IMR-90 (cell line): ENCODE data around the gene MAP1LC3B. TPM values are rescaled to one million over a fixed set of nuclear protein-coding genes. Genes with fewer than 3 reads are reported as not detected.

Experiments
- ATAC-seq: fragments of 200-7000 bp; cut with Tn5 transposase; 2 replicates; pipeline ENCODE4 v1.9.1; 2020; ENCODE audit warnings: low read depth, mild to moderate bottlenecking, moderate library complexity
- BruUV-seq: library from RNA; stranded (reverse); fragments of 400-500 nt; replicated peaks from 2 replicates; lab custom pipeline; 2021; lab: Mats Ljungman, UMichigan
- CTCF ChIA-PET: fragments of 300-600 bp; formaldehyde crosslinking; extraction: SDS; loops from one replicate; lab custom pipeline; 2021; ENCODE audit warnings: antibody characterized with exemption; lab: Yijun Ruan, JAX
- POLR2A ChIA-PET: fragments of 300-600 bp; sonication (Branson Sonifier 250); formaldehyde crosslinking; loops from one replicate; lab custom pipeline; 2022; ENCODE audit warnings: antibody characterized with exemption; ENCODE audit not compliant: unreplicated experiment; lab: Charles Lee
- DNase-seq: peaks from one replicate; pipeline ENCODE4 v3.0.0; 2013
- H2AFZ ChIP-seq: replicated peaks from 2 replicates; pipeline ENCODE3; 2013; ENCODE audit warnings: low read length, mild to moderate bottlenecking; ENCODE audit not compliant: poor library complexity
- H2AK5ac ChIP-seq: 2 replicates; pipeline ENCODE4 v1.6.1; 2013; ENCODE audit warnings: low read depth, low read length, inconsistent platforms
- H2AK9ac ChIP-seq: replicated peaks from 2 replicates; pipeline ENCODE3; 2013; ENCODE audit warnings: mild to moderate bottlenecking, low read depth, low read length, moderate library complexity; ENCODE audit not compliant: poor library complexity
- H2BK120ac ChIP-seq: 2 replicates; pipeline ENCODE4 v1.6.1; 2013; ENCODE audit warnings: low read depth, low read length, inconsistent platforms
- H2BK15ac ChIP-seq: 3 replicates; pipeline ENCODE4 v1.6.1; 2013; ENCODE audit warnings: low read depth, low read length, inconsistent platforms
- H2BK20ac ChIP-seq: 2 replicates; pipeline ENCODE4 v1.6.1; 2013; ENCODE audit warnings: low read depth, mild to moderate bottlenecking, inconsistent platforms, low read length, moderate library complexity
- H2BK5ac ChIP-seq: 2 replicates; pipeline ENCODE4 v1.6.1; 2013; ENCODE audit warnings: mild to moderate bottlenecking, low read depth, low read length, inconsistent platforms; ENCODE audit not compliant: poor library complexity, severe bottlenecking
- H3K14ac ChIP-seq: replicated peaks from 2 replicates; pipeline ENCODE4 v1.6.1; 2013; ENCODE audit warnings: low read depth, low read length, inconsistent platforms
- H3K18ac ChIP-seq: 2 replicates; pipeline ENCODE4 v1.6.1; 2013; ENCODE audit warnings: low read depth, low read length, control low read depth
- H3K23ac ChIP-seq: 2 replicates; pipeline ENCODE4 v1.6.1; 2013; ENCODE audit warnings: low read depth, low read length, inconsistent platforms
- H3K27ac ChIP-seq: 2 replicates; pipeline ENCODE4 v1.5.1; 2013; ENCODE audit warnings: mild to moderate bottlenecking, control low read depth, low read length; ENCODE audit not compliant: insufficient read depth
- H3K27me3 ChIP-seq: 2 replicates; pipeline ENCODE4 v1.6.1; 2013; ENCODE audit warnings: low read length; ENCODE audit not compliant: control insufficient read depth, insufficient read depth
- H3K36me3 ChIP-seq: 2 replicates; pipeline ENCODE4 v1.6.1; 2013; ENCODE audit warnings: low read length, mixed read lengths; ENCODE audit not compliant: control insufficient read depth, insufficient read depth
- H3K4ac ChIP-seq: 2 replicates; pipeline ENCODE4 v1.6.1; 2013; ENCODE audit warnings: low read depth, low read length, inconsistent platforms
- H3K4me1 ChIP-seq: 2 replicates; pipeline ENCODE4 v1.6.1; 2013; ENCODE audit warnings: low read length, mixed read lengths; ENCODE audit not compliant: control insufficient read depth, insufficient read depth
- H3K4me2 ChIP-seq: 2 replicates; pipeline ENCODE4 v1.6.1; 2013; ENCODE audit warnings: low read depth, mild to moderate bottlenecking, control low read depth, low read length, moderate library complexity
- H3K4me3 ChIP-seq: 2 replicates; pipeline ENCODE4 v1.5.1; 2013; ENCODE audit warnings: low read depth, mild to moderate bottlenecking, control low read depth, low read length, moderate library complexity; ENCODE audit not compliant: insufficient read depth
- H3K56ac ChIP-seq: 2 replicates; pipeline ENCODE4 v1.6.1; 2013; ENCODE audit warnings: low read length, inconsistent platforms; ENCODE audit not compliant: insufficient read depth; ENCODE audit errors: extremely low read depth
- H3K79me1 ChIP-seq, 2 experiments: 2 replicates each; pipeline ENCODE4 v1.6.1; 2013; ENCODE audit warnings: low read length in 2 of 2, inconsistent platforms in 1 of 2, low read depth in 1 of 2
- H3K9ac ChIP-seq: 2 replicates; pipeline ENCODE4 v1.6.1; 2013; ENCODE audit warnings: low read depth, low read length, control low read depth
- H3K9me1 ChIP-seq: 2 replicates; pipeline ENCODE4 v1.6.1; 2013; ENCODE audit warnings: low read length, inconsistent platforms; ENCODE audit not compliant: insufficient read depth
- H3K9me3 ChIP-seq: 2 replicates; pipeline ENCODE4 v1.6.1; 2013; ENCODE audit warnings: low read length; ENCODE audit not compliant: control insufficient read depth, insufficient read depth
- H4K20me1 ChIP-seq: 2 replicates; pipeline ENCODE4 v1.6.1; 2013; ENCODE audit warnings: low read length, inconsistent platforms; ENCODE audit not compliant: insufficient read depth
- H4K5ac ChIP-seq: 2 replicates; pipeline ENCODE4 v1.6.1; 2013; ENCODE audit warnings: mild to moderate bottlenecking, low read depth, low read length, control low read depth
- H4K8ac ChIP-seq, 2 experiments: 2 replicates each; pipeline ENCODE4 v1.6.1; 2013; ENCODE audit warnings: low read depth in 2 of 2, low read length in 2 of 2, control low read depth in 1 of 2, inconsistent platforms in 1 of 2
- H4K91ac ChIP-seq: 2 replicates; pipeline ENCODE4 v1.6.1; 2013; ENCODE audit warnings: low read depth, low read length, inconsistent platforms; ENCODE audit not compliant: insufficient read depth
- BHLHE40 ChIP-seq: fragments of 150-350 bp; IDR thresholded peaks from 2 replicates; pipeline ENCODE4 v1.6.1; 2016; ENCODE audit warnings: mild to moderate bottlenecking, low read depth, low read length
- CHD1 ChIP-seq: IDR thresholded peaks from 2 replicates; pipeline ENCODE4 v1.6.1; 2012; ENCODE audit warnings: low read depth, low read length, improper control_type of control experiment
- ELK1 ChIP-seq: fragments of 150-350 bp; IDR thresholded peaks from 2 replicates; pipeline ENCODE4 v1.6.1; 2016; ENCODE audit warnings: low read depth, mild to moderate bottlenecking, low read length, moderate library complexity, borderline replicate concordance
- MAFK ChIP-seq: IDR thresholded peaks from 2 replicates; pipeline ENCODE4 v1.6.1; 2012; ENCODE audit warnings: low read depth, low read length, improper control_type of control experiment
- MAZ ChIP-seq: IDR thresholded peaks from 2 replicates; pipeline ENCODE4 v1.6.1; 2012; ENCODE audit warnings: low read depth, mild to moderate bottlenecking, low read length, improper control_type of control experiment, moderate library complexity, borderline replicate concordance
- MXI1 ChIP-seq: IDR thresholded peaks from 2 replicates; pipeline ENCODE4 v1.6.1; 2012; ENCODE audit warnings: low read depth, mild to moderate bottlenecking, low read length, moderate library complexity, borderline replicate concordance
- NFE2L2 ChIP-seq: fragments of 150-350 bp; IDR thresholded peaks from 2 replicates; pipeline ENCODE4 v1.6.1; 2016; ENCODE audit warnings: low read depth, mild to moderate bottlenecking, low read length
- POLR2A ChIP-seq: IDR thresholded peaks from 2 replicates; pipeline ENCODE4 v1.6.1; 2012; ENCODE audit warnings: mild to moderate bottlenecking, low read depth, low read length
- RAD21 ChIP-seq: IDR thresholded peaks from 2 replicates; pipeline ENCODE4 v1.6.1; 2012; ENCODE audit warnings: low read length, improper control_type of control experiment
- RCOR1 ChIP-seq: IDR thresholded peaks from 2 replicates; pipeline ENCODE4 v1.6.1; 2012; ENCODE audit warnings: mild to moderate bottlenecking, low read length, improper control_type of control experiment; ENCODE audit not compliant: insufficient replicate concordance
- RFX5 ChIP-seq: IDR thresholded peaks from 2 replicates; pipeline ENCODE4 v1.8.0; 2012; ENCODE audit warnings: low read depth, mild to moderate bottlenecking, low read length, moderate library complexity
- SMC3 ChIP-seq: fragments of 150-350 bp; IDR thresholded peaks from 2 replicates; pipeline ENCODE4 v1.6.1; 2016; ENCODE audit warnings: low read depth, mild to moderate bottlenecking, antibody characterized with exemption, low read length, moderate library complexity
- USF2 ChIP-seq: fragments of 150-350 bp; IDR thresholded peaks from 2 replicates; pipeline ENCODE4 v1.6.1; 2017; ENCODE audit warnings: mild to moderate bottlenecking, antibody characterized with exemption, low read length, low read depth
- WGBS, 2 experiments: methylation state at CpG; one replicate each; pipeline versions ENCODE4 v1.1.5 to v1.1.7; 2013; ENCODE audit warnings: missing lambda C conversion rate in 2 of 2; ENCODE audit not compliant: insufficient read length in 1 of 2; ENCODE audit errors: extremely low coverage in 2 of 2; 5-methylcytosine and 5-hydroxymethylcytosine counted together
- dilution Hi-C: fragments of 300-500 bp; cut with HindIII; formaldehyde crosslinking; loops from one replicate; pipeline ENCODE4 v1.14.3; 2018; ENCODE audit warnings: low sequenced_read_pairs; ENCODE audit not compliant: unreplicated experiment
- in situ Hi-C: fragments of 300-500 bp; cut with MboI; formaldehyde crosslinking; loops from 3 replicates; pipeline ENCODE4 v1.14.3; 2019; ENCODE audit warnings: low sequenced_read_pairs, inconsistent platforms, mixed read lengths
- intact Hi-C: fragments of 100-400 bp; cut with micrococcal nuclease; formaldehyde crosslinking; loops from 2 replicates; pipeline ENCODE4 v1.10.0; 2022
- polyA plus RNA-seq, 3 experiments: library from polyadenylated mRNA; depleted of rRNA; stranded (reverse); fragments of >200 nt; gene quantifications; 2 replicates each; pipeline ENCODE4 v1.2.3, GENCODE V29; 2012; ENCODE audit warnings: low replicate concordance in 1 of 3
- total RNA-seq: library from RNA; depleted of rRNA; stranded (reverse); fragments of >200 nt; gene quantifications from 2 replicates; pipeline ENCODE4 v1.2.3, GENCODE V29; 2012

MAP1LC3B gene
- total and polyA plus RNA-seq, 2 of the 4 experiments (the other 2 are of a cell fraction), result 23.5 to 57.7 TPM

- CTCF ChIA-PET, result interaction anchor here (1.4 kb wide), 1 partner anchor 225 kb away, joined by 3 read pairs; no protein-coding TSS in a partner anchor
- Histone ChIP-seq H3K9me1 (peaks cover 6% of the 10 kb centered on the region; the same call in 1 of the 2 replicates), H2AK9ac (no peak overlapping the region), H3K4me2 (no peak overlapping the region), H3K4me1 (no peaks in the 10 kb centered on the region), H3K27me3 (no peaks in the 10 kb centered on the region), H3K4ac (no peak overlapping the region), H3K23ac (no peak overlapping the region), H4K8ac (no peak overlapping the region), H4K91ac (no peak overlapping the region), H2BK120ac (no peak overlapping the region), H3K79me1 (peaks cover 3 to 10% of the 10 kb centered on the region in 2 experiments; a peak in 2 of 4 replicates), H3K36me3 (peaks cover 61% of the 10 kb centered on the region), H4K5ac (no peak overlapping the region), H3K9ac (no peak overlapping the region), H2BK5ac (no peak overlapping the region), H3K18ac (no peak overlapping the region), H2AK5ac (no peak overlapping the region), H3K56ac (no peak overlapping the region), H3K4me3 (no peak overlapping the region), H3K9me3 (no peaks in the 10 kb centered on the region), H2BK20ac (no peak overlapping the region), H3K27ac (no peak overlapping the region), H3K14ac (no peak overlapping the region), H4K20me1 (peaks cover 19% of the 10 kb centered on the region), H2AFZ (no peak overlapping the region), H2BK15ac (no peak overlapping the region)
- WGBS, 2 experiments, result 86% methylated on average over 7 of the region's 14 CpGs; no CpG with 5 or more reads in 1 of the 2 experiments
- POLR2A ChIA-PET, result no interaction called here
- BruUV-seq, result no TSS peak
- no peak for ATAC-seq
- TF ChIP-seq CHD1, result no peak
- no peak for TF ChIP-seq ELK1
- no peak for TF ChIP-seq MXI1
- TF ChIP-seq MAFK, result no peak
- no peak for TF ChIP-seq RAD21
- TF ChIP-seq MAZ, result no peak
- no peak for TF ChIP-seq BHLHE40
- TF ChIP-seq RCOR1, result no peak
- TF ChIP-seq NFE2L2, result no peak
- no peak for TF ChIP-seq SMC3
- TF ChIP-seq POLR2A, result no peak
- TF ChIP-seq RFX5, result no peak
- no peak for TF ChIP-seq USF2
- intact Hi-C loops (no loop called here), dilution Hi-C loops (no loop called here), in situ Hi-C loops (loop anchor here (25.0 kb wide), 1 partner anchor 351 kb away; the partner anchor contains the start of gene KLHDC4)
- DNase-seq, result no peak
Observed at GRCh38 chr16:87410968-87411367, 18.8 kb downstream of the MAP1LC3B start.
